ENCODE measurements around the gene SPP1. TPM values are rescaled to one million over a fixed set of nuclear protein-coding genes. Genes with fewer than 3 reads are reported as not detected.
"Not testable (repeated sequence)": the region's sequence is repeated elsewhere in the genome, so short reads cannot be mapped to it uniquely, and the experiment has no call there.

SPP1 gene
- total and polyA plus RNA-seq, 7 donors, result 3.0 to 47.8 (median 30.4) TPM

DNA sequence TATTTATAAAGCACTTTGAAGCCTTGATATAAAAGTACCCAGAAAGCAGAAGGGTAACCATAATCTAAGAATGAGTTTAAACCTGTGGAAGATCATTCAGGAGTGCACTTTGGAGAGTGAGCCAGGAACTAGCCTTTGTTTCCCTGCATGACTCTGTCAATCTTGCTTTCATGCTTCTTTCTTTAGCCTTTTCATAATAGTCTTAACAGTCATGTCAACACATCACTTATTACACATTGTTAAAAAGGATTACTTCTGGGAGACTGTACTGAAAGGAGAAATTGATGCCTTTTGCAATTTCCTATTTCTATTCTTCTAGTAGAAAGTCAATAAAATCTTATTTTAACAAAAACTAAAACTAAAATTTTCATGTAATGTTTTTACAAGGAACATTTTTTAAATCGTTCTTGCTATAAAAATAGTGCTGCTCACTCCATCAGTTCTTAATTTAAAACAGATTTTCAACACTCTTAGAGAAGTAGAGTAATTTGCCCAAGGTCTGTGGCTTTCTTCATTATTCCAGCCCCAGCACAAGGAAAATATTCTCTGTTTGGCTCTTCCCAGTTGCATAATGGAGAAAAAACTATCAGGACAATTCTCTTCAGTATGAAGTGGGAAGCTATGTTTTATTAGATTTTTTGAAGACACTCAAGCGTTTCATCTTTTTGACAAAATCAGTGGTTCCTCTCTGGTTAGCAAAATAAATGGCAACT is 35.4 kb upstream of the SPP1 start:
- H3K36me3 ChIP-seq, result no peaks in the 10 kb centered on the region
- WGBS, 2 donors, result 87 to 88% methylated on average over 2 of the region's 2 CpGs
- no peak overlapping the region for H3K27ac ChIP-seq
- H3K9me3 ChIP-seq, result no peaks in the 10 kb centered on the region
- intact Hi-C loops (cut with DNase I), result no loop called here
- no peaks in the 10 kb centered on the region for H3K27me3 ChIP-seq
- no peak overlapping the region for H3K4me3 ChIP-seq
- TF ChIP-seq, protein P1, sequence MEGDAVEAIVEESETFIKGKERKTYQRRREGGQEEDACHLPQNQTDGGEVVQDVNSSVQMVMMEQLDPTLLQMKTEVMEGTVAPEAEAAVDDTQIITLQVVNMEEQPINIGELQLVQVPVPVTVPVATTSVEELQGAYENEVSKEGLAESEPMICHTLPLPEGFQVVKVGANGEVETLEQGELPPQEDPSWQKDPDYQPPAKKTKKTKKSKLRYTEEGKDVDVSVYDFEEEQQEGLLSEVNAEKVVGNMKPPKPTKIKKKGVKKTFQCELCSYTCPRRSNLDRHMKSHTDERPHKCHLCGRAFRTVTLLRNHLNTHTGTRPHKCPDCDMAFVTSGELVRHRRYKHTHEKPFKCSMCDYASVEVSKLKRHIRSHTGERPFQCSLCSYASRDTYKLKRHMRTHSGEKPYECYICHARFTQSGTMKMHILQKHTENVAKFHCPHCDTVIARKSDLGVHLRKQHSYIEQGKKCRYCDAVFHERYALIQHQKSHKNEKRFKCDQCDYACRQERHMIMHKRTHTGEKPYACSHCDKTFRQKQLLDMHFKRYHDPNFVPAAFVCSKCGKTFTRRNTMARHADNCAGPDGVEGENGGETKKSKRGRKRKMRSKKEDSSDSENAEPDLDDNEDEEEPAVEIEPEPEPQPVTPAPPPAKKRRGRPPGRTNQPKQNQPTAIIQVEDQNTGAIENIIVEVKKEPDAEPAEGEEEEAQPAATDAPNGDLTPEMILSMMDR (IDR thresholded peaks at IDR 0.05), result no peak
- TF ChIP-seq EP300 (IDR thresholded peaks at IDR 0.05) (no peak), POLR2AphosphoS5 (IDR thresholded peaks at IDR 0.05) (no peak), POLR2A (IDR thresholded peaks at IDR 0.05) (no peak)
- no peaks in the 10 kb centered on the region for H3K4me1 ChIP-seq
- no peak for DNase-seq

DNA sequence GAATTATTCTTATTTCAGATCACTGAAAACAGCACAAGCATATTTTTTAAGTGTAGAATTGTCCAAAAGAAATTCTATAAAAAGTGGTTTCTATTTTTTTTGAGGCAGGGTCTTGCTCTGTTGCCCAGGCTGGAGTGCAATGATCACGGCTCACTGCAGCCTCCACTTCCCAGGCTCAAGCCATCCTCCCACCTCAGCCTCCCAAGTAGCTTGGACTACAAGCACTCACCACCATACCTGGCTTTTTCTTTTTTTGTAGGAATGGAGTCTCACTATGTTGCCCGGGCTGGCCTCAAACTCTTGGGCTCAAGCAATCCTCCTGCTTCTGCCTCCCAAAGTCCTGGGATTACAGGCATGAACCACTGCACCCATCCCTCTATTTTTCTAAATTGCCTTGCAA is 34.7 kb upstream of the SPP1 start:
- intact Hi-C loops (cut with DNase I), result not testable (repeated sequence)
- 93 to 96% methylated on average over 2 of the region's 2 CpGs for WGBS, 2 donors

DNA sequence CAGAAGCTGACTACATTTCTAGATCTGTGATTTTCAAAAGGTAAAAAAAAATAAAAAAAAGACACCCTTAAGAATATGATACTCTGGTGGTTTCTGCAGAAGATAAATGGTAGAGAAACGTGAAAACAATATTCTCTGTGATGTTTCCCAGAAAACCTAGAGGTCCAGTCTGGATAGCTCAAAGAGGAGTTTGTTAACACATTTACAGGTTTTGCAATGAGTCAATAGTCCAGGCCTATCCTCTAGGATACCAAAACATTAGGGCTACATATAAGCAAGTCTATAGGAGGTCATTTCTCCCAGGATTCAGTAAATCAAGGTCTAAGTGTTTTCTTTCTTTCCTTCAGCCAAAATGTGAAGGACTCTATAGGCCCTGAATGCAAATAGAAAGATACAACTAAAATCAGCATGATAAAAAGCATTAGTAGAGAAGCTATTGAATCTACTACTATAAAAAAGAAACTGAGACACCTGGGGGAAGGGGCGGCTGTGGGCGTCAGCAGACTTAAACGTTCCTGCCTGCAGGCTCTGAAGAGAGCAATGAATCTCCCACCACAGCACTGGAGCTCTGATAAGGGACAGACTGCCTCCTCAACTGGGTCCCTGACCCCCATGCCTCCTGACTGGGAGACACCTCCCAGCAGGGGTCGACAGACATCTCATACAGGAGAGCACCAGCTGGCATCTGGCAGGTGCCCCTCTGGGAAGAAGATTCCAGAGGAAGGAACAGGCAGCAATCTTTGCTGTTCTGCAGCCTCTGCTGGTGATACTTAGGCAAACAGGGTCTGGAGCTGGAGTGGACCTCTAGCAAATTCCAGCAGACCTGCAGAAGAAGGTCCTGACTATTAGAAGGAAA is 33.7 kb upstream of the SPP1 start:
- TF ChIP-seq, protein P1 (IDR thresholded peaks at IDR 0.05), result no peak
- TF ChIP-seq POLR2AphosphoS5 (IDR thresholded peaks at IDR 0.05) (no peak), POLR2A (IDR thresholded peaks at IDR 0.05) (no peak), EP300 (IDR thresholded peaks at IDR 0.05) (no peak)
- H3K9me3 ChIP-seq, result no peaks in the 10 kb centered on the region
- H3K27me3 ChIP-seq, result no peaks in the 10 kb centered on the region
- no peak overlapping the region for H3K4me3 ChIP-seq
- H3K36me3 ChIP-seq, result no peaks in the 10 kb centered on the region
- H3K4me1 ChIP-seq, result no peaks in the 10 kb centered on the region
- WGBS, 2 donors, result 73% methylated on average over 5 of the region's 5 CpGs
- H3K27ac ChIP-seq, result no peak overlapping the region
- DNase-seq, result no peak
- intact Hi-C loops (cut with DNase I), result no loop called here

More for the DNA sequence above, 34.7 kb upstream of the SPP1 start:
- not testable (repeated sequence) for H3K36me3 ChIP-seq, H3K27ac ChIP-seq, H3K27me3 ChIP-seq, DNase-seq, H3K4me1 ChIP-seq, H3K9me3 ChIP-seq, H3K4me3 ChIP-seq

DNA sequence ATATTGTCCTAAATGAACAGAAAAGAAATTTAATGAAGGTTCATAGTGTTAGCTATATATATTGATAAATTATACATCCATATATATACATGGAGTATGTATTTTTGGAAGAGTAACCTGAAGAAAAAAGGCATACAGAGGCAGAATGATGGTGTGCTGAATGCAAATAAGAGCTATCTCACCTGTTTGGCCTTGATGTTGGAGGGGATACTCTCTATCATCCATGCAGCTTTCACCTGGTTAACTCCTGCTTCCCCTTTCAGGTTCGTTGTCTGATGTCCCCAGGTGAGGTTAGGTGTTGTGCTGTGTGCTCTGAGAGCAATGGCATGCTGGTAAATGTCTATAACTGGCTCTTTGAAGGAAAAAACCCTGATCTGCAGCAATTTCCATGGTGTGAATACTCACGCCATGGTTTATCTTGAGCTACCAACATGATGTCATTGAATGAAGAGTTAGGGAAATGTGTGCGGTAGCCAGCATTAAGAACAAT is 31.8 kb upstream of the SPP1 start:
- no peaks in the 10 kb centered on the region for H3K27me3 ChIP-seq
- DNase-seq, result no peak
- TF ChIP-seq EP300 (IDR thresholded peaks at IDR 0.05) (no peak), POLR2A (IDR thresholded peaks at IDR 0.05) (no peak), POLR2AphosphoS5 (IDR thresholded peaks at IDR 0.05) (no peak)
- TF ChIP-seq, protein P1 (IDR thresholded peaks at IDR 0.05), result no peak
- no peaks in the 10 kb centered on the region for H3K9me3 ChIP-seq
- H3K4me3 ChIP-seq, result no peak overlapping the region
- no peaks in the 10 kb centered on the region for H3K4me1 ChIP-seq
- H3K27ac ChIP-seq, result no peak overlapping the region
- WGBS, 2 donors, result 86 to 93% methylated on average over 3 of the region's 3 CpGs
- H3K36me3 ChIP-seq, result no peaks in the 10 kb centered on the region
- intact Hi-C loops (cut with DNase I), result no loop called here

DNA sequence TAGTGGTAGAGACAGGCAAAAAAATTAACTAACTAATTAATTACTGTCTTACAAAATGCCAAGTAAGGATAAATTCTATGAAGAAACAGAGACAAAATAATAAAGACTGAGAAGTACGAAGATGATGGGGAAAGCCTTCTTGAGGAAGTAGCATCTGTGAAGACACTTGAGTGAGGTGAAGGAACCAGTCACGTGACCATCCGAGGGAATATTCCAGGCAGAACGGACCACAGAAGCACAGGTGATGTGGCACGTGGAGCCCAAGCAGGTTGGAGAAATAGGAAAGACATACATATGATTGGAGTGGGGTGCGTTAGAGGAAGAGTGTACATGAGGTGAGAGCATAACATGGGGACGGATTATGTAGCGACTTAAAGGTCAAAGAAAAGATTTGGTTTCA is 30.5 kb upstream of the SPP1 start:
- DNase-seq, result no peak
- H3K4me3 ChIP-seq, result no peak overlapping the region
- H3K27me3 ChIP-seq, result no peaks in the 10 kb centered on the region
- WGBS, 2 donors, result 94% methylated on average over 8 of the region's 8 CpGs
- no peaks in the 10 kb centered on the region for H3K9me3 ChIP-seq
- H3K27ac ChIP-seq, result no peak overlapping the region
- intact Hi-C loops (cut with DNase I), result no loop called here
- H3K36me3 ChIP-seq, result no peaks in the 10 kb centered on the region
- TF ChIP-seq POLR2AphosphoS5 (IDR thresholded peaks at IDR 0.05) (no peak), EP300 (IDR thresholded peaks at IDR 0.05) (no peak), POLR2A (IDR thresholded peaks at IDR 0.05) (no peak)
- TF ChIP-seq, protein P1 (IDR thresholded peaks at IDR 0.05), result no peak
- H3K4me1 ChIP-seq, result peaks cover 0 to 5% (median 1%) of the 10 kb centered on the region in 4 donors

All from sigmoid colon (tissue), 7 donors.